HFFc6 (cell line): ENCODE results near the gene SNED1. TPM values are rescaled to one million over a fixed set of nuclear protein-coding genes. Genes with fewer than 3 reads are reported as not detected.

Source experiments
- DNase-seq: peaks from one replicate; pipeline ENCODE4 v3.0.0-alpha.2; 2018
- H3K27ac Mint-ChIP-seq: 2 replicates; pipeline ENCODE4 v1.8.0; 2020; ENCODE audit warnings: mild to moderate bottlenecking, mixed read lengths
- H3K27me3 Mint-ChIP-seq: 2 replicates; pipeline ENCODE4 v1.8.0; 2021; ENCODE audit warnings: mild to moderate bottlenecking, moderate library complexity, mixed read lengths; ENCODE audit not compliant: insufficient read depth
- H3K36me3 Mint-ChIP-seq: 2 replicates; pipeline ENCODE4 v1.8.0; 2021; ENCODE audit warnings: low read depth, mixed read lengths
- H3K4me1 Mint-ChIP-seq: 2 replicates; pipeline ENCODE4 v1.8.0; 2020; ENCODE audit warnings: low read depth, mixed read lengths
- H3K4me3 Mint-ChIP-seq: 2 replicates; pipeline ENCODE4 v1.8.0; 2020; ENCODE audit warnings: mild to moderate bottlenecking, moderate library complexity, mixed read lengths
- H3K9me3 Mint-ChIP-seq: 2 replicates; pipeline ENCODE4 v1.8.0; 2020; ENCODE audit warnings: mild to moderate bottlenecking, mixed read lengths
- CTCF ChIP-seq: fragments of 200-600 bp; sonication (generic); IDR thresholded peaks from 2 replicates; pipeline ENCODE4 v1.5.0; 2021; ENCODE audit warnings: antibody characterized with exemption, mild to moderate bottlenecking
- total RNA-seq, 6 experiments: library from RNA; stranded (reverse); fragmentation: NEBNext Ultra II Directional; extraction: Animal tissue kit (Norgen Biotek cat#: 25700); gene quantifications; 2 replicates in 1 of 6; 3 replicates in 5 of 6; pipeline ENCODE4 v1.2.3, GENCODE V29; 2021

SNED1 gene
- total RNA-seq, 6 experiments from 2014 or later = 1.2 to 2.1 (median 1.6) TPM

- Mint-ChIP-seq H3K4me3 (no peak overlapping the region), H3K27me3 (peaks cover 19% of the 10 kb centered on the region), H3K4me1 (no peaks in the 10 kb centered on the region), H3K27ac (no peak overlapping the region), H3K36me3 (no peaks in the 10 kb centered on the region), H3K9me3 (no peaks in the 10 kb centered on the region)
- TF ChIP-seq CTCF = no peak
- DNase-seq = no peak
Measured at GRCh38 chr2:241072151-241072550, 73.7 kb downstream of the SNED1 start.

GRCh38 chr2:241072553-241073165 is 74.2 kb downstream of the SNED1 start:
- H3K4me3 Mint-ChIP-seq = no peak overlapping the region
- H3K27ac Mint-ChIP-seq = no peak overlapping the region
- H3K9me3 Mint-ChIP-seq = no peaks in the 10 kb centered on the region
- no peaks in the 10 kb centered on the region for H3K36me3 Mint-ChIP-seq
- H3K4me1 Mint-ChIP-seq = no peaks in the 10 kb centered on the region
- H3K27me3 Mint-ChIP-seq = peaks cover 19% of the 10 kb centered on the region
- no peak for TF ChIP-seq CTCF
- no peak for DNase-seq

GRCh38 chr2:241073166-241074064 is 75.0 kb downstream of the SNED1 start:
- H3K9me3 Mint-ChIP-seq = no peaks in the 10 kb centered on the region
- no peak for TF ChIP-seq CTCF
- no peak for DNase-seq
- H3K27me3 Mint-ChIP-seq = peaks cover 14% of the 10 kb centered on the region
- no peaks in the 10 kb centered on the region for H3K36me3 Mint-ChIP-seq
- H3K27ac Mint-ChIP-seq = no peak overlapping the region
- H3K4me1 Mint-ChIP-seq = no peaks in the 10 kb centered on the region
- no peak overlapping the region for H3K4me3 Mint-ChIP-seq

GRCh38 chr2:241074065-241074818 is 75.8 kb downstream of the SNED1 start:
- TF ChIP-seq CTCF = no peak
- Mint-ChIP-seq H3K4me1 (no peaks in the 10 kb centered on the region; the same call in 1 of the 2 replicates), H3K9me3 (no peaks in the 10 kb centered on the region), H3K27ac (no peak overlapping the region), H3K27me3 (peaks cover 13% of the 10 kb centered on the region), H3K36me3 (no peaks in the 10 kb centered on the region), H3K4me3 (no peak overlapping the region)
- DNase-seq = no peak

GRCh38 chr2:241074901-241075540 is 76.6 kb downstream of the SNED1 start:
- H3K27ac Mint-ChIP-seq = no peak overlapping the region
- no peaks in the 10 kb centered on the region for H3K36me3 Mint-ChIP-seq
- H3K4me1 Mint-ChIP-seq = no peaks in the 10 kb centered on the region; the same call in 1 of the 2 replicates
- no peak overlapping the region for H3K4me3 Mint-ChIP-seq
- H3K27me3 Mint-ChIP-seq = peaks cover 13% of the 10 kb centered on the region
- no peak for TF ChIP-seq CTCF
- no peak for DNase-seq
- no peaks in the 10 kb centered on the region for H3K9me3 Mint-ChIP-seq
